Right lobe of liver (tissue), 6 donors: Measurements from ENCODE around the gene ZXDC. TPM values are rescaled to one million over a fixed set of nuclear protein-coding genes. Genes with fewer than 3 reads are reported as not detected.

Source experiments
- ATAC-seq, 4 donors: fragments of 200-7000 bp; cut with Tn5 transposase; one replicate each; pipeline ENCODE4 v1.9.1; 2020; ENCODE audit warnings: mild to moderate bottlenecking in 4 of 4, moderate library complexity in 4 of 4
- DNase-seq, 3 donors: peaks; one replicate each; pipeline ENCODE4 v3.0.0-alpha.2; 2020
- H3K27ac ChIP-seq, 3 donors: fragments of 200-600 bp; one replicate each; pipeline ENCODE4 v1.8.0; 2022
- H3K27me3 ChIP-seq, 2 donors: fragments of 200-600 bp; one replicate each; pipeline ENCODE4 v1.8.0; 2022
- H3K36me3 ChIP-seq, 4 donors: fragments of 200-600 bp; sonication (generic) in 1 of 4; one replicate each; pipeline versions ENCODE4 v1.5.1 to v1.8.0; 2017 to 2022; ENCODE audit warnings: control low read depth in 1 of 4
- H3K4me1 ChIP-seq, 4 donors: fragments of 200-600 bp; sonication (generic) in 1 of 4; one replicate each; pipeline versions ENCODE4 v1.5.1 to v1.8.0; 2017 to 2022; ENCODE audit warnings: control low read depth in 1 of 4
- H3K4me3 ChIP-seq, 3 donors: fragments of 200-600 bp; one replicate each; pipeline ENCODE4 v1.8.0; 2022
- H3K9me3 ChIP-seq, 4 donors: fragments of 200-600 bp; sonication (generic) in 1 of 4; one replicate each; pipeline versions ENCODE4 v1.5.1 to v1.8.0; 2017 to 2022; ENCODE audit warnings: control low read depth in 1 of 4
- POLR2A ChIP-seq: fragments of 450-650 bp; IDR thresholded peaks from one replicate; pipeline ENCODE4 v1.6.1; 2017; ENCODE audit warnings: antibody characterized with exemption, mild to moderate bottlenecking
- WGBS: methylation state at CpG from one replicate; pipeline ENCODE4 v1.1.6; 2018; ENCODE audit warnings: low coverage, low lambda C conversion rate; ENCODE audit not compliant: insufficient coverage; ENCODE audit errors: missing lambda C conversion rate; 5-methylcytosine and 5-hydroxymethylcytosine counted together
- intact Hi-C, 2 donors: fragments of 100-400 bp; cut with DNase I; formaldehyde crosslinking; loops; one replicate each; pipeline versions ENCODE4 v1.11.2 to v1.14.1; 2022
- total RNA-seq, 6 experiments: library from RNA; depleted of rRNA in 2 of 6; stranded (reverse); fragments of >200 nt in 2 of 6; fragmentation: NEBNext Ultra II Directional in 3 of 6; extraction: Animal tissue kit (Norgen Biotek cat#: 25700) in 3 of 6; gene quantifications; one replicate each; pipeline versions ENCODE4 v1.1.0 to v1.2.4, GENCODE V29; 2016 to 2023
- TF ChIP-seq, protein P1 (sequence below), 4 donors: fragments of 200-600 bp in 3 of 4; fragments of 450-650 bp in 1 of 4; IDR thresholded peaks; one replicate each; pipeline versions ENCODE4 v1.5.1 to v1.8.0; 2016 to 2022; ENCODE audit warnings: antibody characterized with exemption in 4 of 4, mild to moderate bottlenecking in 2 of 4
- donor health status: DM: no; HTN: yes; CAD: no.
- donor health status: DM: no; HTN: no; CAD: no.
- donor health status: DM: no; HTN: no; CAD: no.
- donor health status: DM: no; HTN: yes; CAD: no.
- donor health status: DM: no; HTN: yes; CAD: no.

Gene ZXDC
- total RNA-seq, 6 experiments from 2014 or later = 16.4 to 30.2 (median 24.0) TPM

DNA sequence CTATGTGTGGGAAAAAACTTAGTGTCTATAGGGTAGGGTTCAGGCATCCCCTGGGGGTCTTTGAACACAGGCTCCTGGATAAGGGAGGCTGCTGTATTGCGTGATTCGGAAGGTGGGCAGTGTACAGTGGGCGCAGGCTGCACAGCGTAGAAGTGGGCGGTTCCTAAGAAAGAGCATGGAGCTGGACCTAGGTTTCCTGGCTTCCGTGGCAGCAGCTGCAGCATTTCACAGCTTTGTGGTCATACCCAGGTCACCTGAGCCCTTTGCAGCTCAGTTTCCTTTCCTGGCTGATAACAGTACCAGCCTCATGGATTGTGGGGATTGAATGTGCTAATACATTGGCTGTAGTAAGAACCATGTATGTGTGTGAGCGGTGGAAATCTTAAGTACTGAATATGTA is 58.7 kb downstream of the ZXDC start:
- Histone ChIP-seq H3K27me3 (no peaks in the 10 kb centered on the region), H3K36me3 (no peaks in the 10 kb centered on the region), H3K4me3 (no peak overlapping the region), H3K9me3 (no peaks in the 10 kb centered on the region), H3K27ac (no peak overlapping the region), H3K4me1 (no peaks in the 10 kb centered on the region)
- ATAC-seq (no peak), DNase-seq (no peak)
- 95% methylated on average over 5 of the region's 7 CpGs for WGBS
- intact Hi-C loops = no loop called here
- no peak for TF ChIP-seq POLR2A
- TF ChIP-seq, protein P1, sequence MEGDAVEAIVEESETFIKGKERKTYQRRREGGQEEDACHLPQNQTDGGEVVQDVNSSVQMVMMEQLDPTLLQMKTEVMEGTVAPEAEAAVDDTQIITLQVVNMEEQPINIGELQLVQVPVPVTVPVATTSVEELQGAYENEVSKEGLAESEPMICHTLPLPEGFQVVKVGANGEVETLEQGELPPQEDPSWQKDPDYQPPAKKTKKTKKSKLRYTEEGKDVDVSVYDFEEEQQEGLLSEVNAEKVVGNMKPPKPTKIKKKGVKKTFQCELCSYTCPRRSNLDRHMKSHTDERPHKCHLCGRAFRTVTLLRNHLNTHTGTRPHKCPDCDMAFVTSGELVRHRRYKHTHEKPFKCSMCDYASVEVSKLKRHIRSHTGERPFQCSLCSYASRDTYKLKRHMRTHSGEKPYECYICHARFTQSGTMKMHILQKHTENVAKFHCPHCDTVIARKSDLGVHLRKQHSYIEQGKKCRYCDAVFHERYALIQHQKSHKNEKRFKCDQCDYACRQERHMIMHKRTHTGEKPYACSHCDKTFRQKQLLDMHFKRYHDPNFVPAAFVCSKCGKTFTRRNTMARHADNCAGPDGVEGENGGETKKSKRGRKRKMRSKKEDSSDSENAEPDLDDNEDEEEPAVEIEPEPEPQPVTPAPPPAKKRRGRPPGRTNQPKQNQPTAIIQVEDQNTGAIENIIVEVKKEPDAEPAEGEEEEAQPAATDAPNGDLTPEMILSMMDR (IDR thresholded peaks at IDR 0.05) = no peak

DNA sequence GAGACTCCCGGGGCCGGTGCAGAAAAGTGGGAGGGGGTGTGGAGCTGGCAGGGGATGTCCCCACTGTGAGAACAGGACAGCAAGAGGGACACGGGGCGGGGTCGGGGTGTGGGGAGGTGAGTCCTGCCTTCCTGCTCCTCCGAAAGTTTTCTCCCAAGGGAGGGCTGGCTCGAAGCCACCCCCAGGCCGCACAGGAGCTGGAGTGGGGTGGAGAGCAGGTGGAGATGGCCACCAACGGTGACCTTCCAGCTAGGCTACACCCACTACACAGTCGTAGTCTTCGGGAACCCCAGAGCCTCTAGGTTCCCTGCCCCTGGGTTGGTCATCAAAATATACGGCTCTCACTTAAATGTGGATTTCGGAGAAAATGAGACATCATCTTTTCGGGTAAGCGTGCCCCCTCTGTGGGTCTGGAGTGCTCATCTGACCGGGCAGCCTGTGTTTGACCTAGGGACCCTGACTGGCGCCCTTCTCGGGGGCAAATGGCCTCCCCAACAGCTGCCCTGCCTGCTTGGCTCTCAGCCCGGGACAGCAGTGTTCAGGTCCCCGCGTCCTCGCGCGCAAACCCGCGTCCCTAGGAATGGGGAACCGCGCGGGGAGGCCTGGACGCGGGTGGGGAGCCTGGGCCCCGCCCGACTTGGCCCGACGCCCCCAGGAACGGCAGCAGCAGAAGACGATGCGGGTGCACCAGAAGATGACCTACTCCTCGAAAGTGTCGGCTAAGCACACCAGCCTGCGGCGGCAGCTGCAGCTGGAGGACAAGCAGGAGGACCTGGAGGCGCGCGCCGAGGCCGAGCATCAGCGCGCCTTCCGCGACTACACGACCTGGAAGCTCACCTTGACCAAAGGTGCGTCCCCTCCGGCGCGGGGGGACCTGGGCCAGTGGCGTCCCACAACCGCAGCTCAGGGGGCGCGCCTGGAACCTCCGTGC is 59.8 kb downstream of the ZXDC start:
- TF ChIP-seq, protein P1 (IDR thresholded peaks at IDR 0.05) = no peak
- no peak for TF ChIP-seq POLR2A
- intact Hi-C loops = no loop called here
- H3K27ac ChIP-seq = no peak overlapping the region
- H3K9me3 ChIP-seq = no peaks in the 10 kb centered on the region
- H3K4me1 ChIP-seq = no peaks in the 10 kb centered on the region
- H3K36me3 ChIP-seq = no peaks in the 10 kb centered on the region
- no peak overlapping the region for H3K4me3 ChIP-seq
- no peaks in the 10 kb centered on the region for H3K27me3 ChIP-seq
- ATAC-seq (no peak), DNase-seq (peak in 1 of 3 donors; percentile 42)
- 62% methylated on average over 4 of the region's 61 CpGs for WGBS

DNA sequence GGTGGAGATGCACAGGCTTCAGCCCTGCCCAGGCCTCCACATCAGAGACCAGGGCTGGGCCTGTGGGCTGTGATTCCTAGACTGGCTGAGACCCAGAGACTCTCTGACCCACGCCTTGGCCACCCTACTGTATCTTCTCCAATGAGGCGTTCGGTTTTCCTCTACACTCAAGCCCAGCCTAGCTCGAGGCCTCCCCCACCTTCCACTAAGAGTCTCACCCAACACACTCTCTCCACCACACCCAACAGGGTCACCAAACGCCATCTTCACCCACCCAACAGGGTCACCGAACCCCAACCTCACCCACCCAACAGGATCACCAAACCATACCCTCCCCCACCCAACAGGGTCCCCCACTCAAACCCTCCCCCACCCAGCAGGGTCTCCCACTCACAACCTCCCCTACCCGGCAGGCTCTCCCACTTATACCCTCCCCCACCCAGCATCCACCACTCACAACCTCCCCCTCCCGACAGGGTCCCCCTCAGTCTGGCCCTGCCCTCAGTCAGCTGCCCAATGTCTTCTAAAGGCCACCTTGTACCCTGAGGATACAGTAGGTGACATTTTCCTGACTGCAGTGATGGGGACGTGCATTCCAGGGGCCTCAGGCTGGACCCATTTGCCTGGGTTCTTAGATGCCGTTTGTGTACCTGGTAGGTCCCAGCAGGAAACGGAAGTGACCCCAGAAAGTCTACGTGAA is 60.6 kb downstream of the ZXDC start:
- no peaks in the 10 kb centered on the region for H3K36me3 ChIP-seq
- DNase-seq = no peak
- no peak overlapping the region for H3K4me3 ChIP-seq
- no peak for ATAC-seq
- H3K27ac ChIP-seq = no peak overlapping the region
- no peaks in the 10 kb centered on the region for H3K9me3 ChIP-seq
- intact Hi-C loops = no loop called here
- H3K27me3 ChIP-seq = no peaks in the 10 kb centered on the region
- WGBS = 72% methylated on average over 11 of the region's 12 CpGs
- no peak for TF ChIP-seq POLR2A
- TF ChIP-seq, protein P1 (IDR thresholded peaks at IDR 0.05) = no peak
- H3K4me1 ChIP-seq = no peaks in the 10 kb centered on the region

DNA sequence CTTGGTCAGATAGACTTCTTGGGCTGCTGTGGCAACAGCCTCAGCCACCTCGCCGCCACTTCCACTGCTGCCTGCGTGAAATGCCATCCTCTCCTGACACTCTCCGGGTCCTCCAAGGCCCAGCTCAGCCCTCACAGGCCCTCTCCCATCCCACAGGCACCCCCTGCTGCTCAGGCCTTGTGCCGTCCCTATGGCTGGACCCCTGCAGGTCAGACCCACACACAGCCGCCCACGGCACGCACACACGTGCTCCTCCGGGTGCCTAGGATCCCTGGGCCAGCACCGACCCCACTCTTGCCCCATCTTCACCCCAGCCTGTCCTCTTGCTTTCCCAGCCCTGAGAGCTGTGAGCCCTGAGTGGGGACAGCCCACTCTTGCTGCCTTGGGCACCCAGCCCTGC is 61.3 kb downstream of the ZXDC start:
- intact Hi-C loops = no loop called here
- Histone ChIP-seq H3K9me3 (no peaks in the 10 kb centered on the region), H3K4me3 (no peak overlapping the region), H3K4me1 (no peaks in the 10 kb centered on the region), H3K36me3 (no peaks in the 10 kb centered on the region), H3K27me3 (no peaks in the 10 kb centered on the region), H3K27ac (no peak overlapping the region)
- 92% methylated on average over 10 of the region's 11 CpGs for WGBS
- DNase-seq = no peak
- TF ChIP-seq, protein P1 (IDR thresholded peaks at IDR 0.05) = no peak
- no peak for TF ChIP-seq POLR2A
- ATAC-seq = no peak
